Astrocyte of the cerebellum (primary cell): ENCODE measurements around the gene ZBTB20.

Experiments
- DNase-seq: peaks from one replicate; pipeline ENCODE4 v3.0.0-alpha.2; 2011; ENCODE audit warnings: low read depth
- H3K4me3 ChIP-seq: 2 replicates; pipeline ENCODE4 v1.5.1; 2011; ENCODE audit warnings: mild to moderate bottlenecking, low read depth, low read length, moderate library complexity
- CTCF ChIP-seq: IDR thresholded peaks from 2 replicates; pipeline ENCODE4 v1.5.1; 2012; ENCODE audit warnings: low read length, low read depth, moderate library complexity, mild to moderate bottlenecking; ENCODE audit errors: missing control alignments
- in situ Hi-C: cut with HindIII; loops from 2 replicates; pipeline ENCODE4 v1.10.0; 2017; ENCODE audit warnings: low sequenced_read_pairs

ZBTB20 gene

GRCh38 chr3:114608293-114608692 is 538.8 kb downstream of the ZBTB20 start:
- DNase-seq: peak; percentile 77
- H3K4me3 ChIP-seq: no peak overlapping the region
- TF ChIP-seq CTCF: no peak
- in situ Hi-C loops: no loop called here

GRCh38 chr3:114606336-114606735 is 540.8 kb downstream of the ZBTB20 start:
- H3K4me3 ChIP-seq: no peak overlapping the region
- no peak for DNase-seq
- no peak for TF ChIP-seq CTCF
- in situ Hi-C loops: no loop called here

- DNase-seq: no peak
- H3K4me3 ChIP-seq: no peak overlapping the region
- in situ Hi-C loops: no loop called here
- no peak for TF ChIP-seq CTCF
Observed at GRCh38 chr3:114600571-114600970, 546.5 kb downstream of the ZBTB20 start.

- no peak overlapping the region for H3K4me3 ChIP-seq
- no peak for DNase-seq
- TF ChIP-seq CTCF: no peak
- in situ Hi-C loops: no loop called here
Observed at GRCh38 chr3:114597871-114598270, 549.2 kb downstream of the ZBTB20 start.

DNA sequence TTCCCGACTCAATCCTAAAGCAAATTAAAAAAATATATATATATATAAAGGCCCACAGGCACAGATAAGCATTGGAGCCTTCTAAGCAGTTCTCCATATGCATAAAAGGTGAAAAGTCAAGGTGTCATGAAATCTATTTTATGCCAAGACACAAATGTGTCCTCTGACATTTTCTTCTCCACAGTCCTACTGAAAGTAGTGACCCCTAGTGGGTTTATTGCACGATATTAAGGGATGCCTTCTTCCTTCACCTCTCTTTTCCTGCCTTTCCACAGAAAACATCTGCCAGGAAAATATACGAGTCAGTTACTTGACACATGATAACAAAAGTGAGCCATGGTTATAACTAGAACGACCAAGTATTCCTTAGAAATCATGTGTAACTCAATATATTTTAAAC is 550.1 kb downstream of the ZBTB20 start:
- no peak overlapping the region for H3K4me3 ChIP-seq
- in situ Hi-C loops: no loop called here
- DNase-seq: no peak
- no peak for TF ChIP-seq CTCF

GRCh38 chr3:114596147-114596546 is 550.9 kb downstream of the ZBTB20 start:
- no peak overlapping the region for H3K4me3 ChIP-seq
- no peak for DNase-seq
- no peak for TF ChIP-seq CTCF
- in situ Hi-C loops: no loop called here

- in situ Hi-C loops: no loop called here
- TF ChIP-seq CTCF: no peak
Observed at GRCh38 chr3:114595522-114596028, 551.5 kb downstream of the ZBTB20 start.

More at GRCh38 chr3:114595522-114596028, 551.5 kb downstream of the ZBTB20 start:
- DNase-seq: no peak
- H3K4me3 ChIP-seq: no peak overlapping the region
